ENCODE data around the gene MYLK.

GRCh38 chr3:123571973-123572365 is 312.2 kb downstream of the MYLK start:
- TF ChIP-seq POLR2AphosphoS5 (IDR thresholded peaks at IDR 0.05) (no peak), CTCF (IDR thresholded peaks at IDR 0.05) (no peak)

All from stomach (tissue), 4 donors.